IMR-90 (cell line): Measurements from ENCODE around the gene CAPN5. TPM values are rescaled to one million over a fixed set of nuclear protein-coding genes. Genes with fewer than 3 reads are reported as not detected.

Experiments used
- ATAC-seq: fragments of 200-7000 bp; cut with Tn5 transposase; 2 replicates; pipeline ENCODE4 v1.9.1; 2020; ENCODE audit warnings: low read depth, mild to moderate bottlenecking, moderate library complexity
- BruUV-seq: library from RNA; stranded (reverse); fragments of 400-500 nt; replicated peaks from 2 replicates; lab custom pipeline; 2021; lab: Mats Ljungman, UMichigan
- CTCF ChIA-PET: fragments of 300-600 bp; formaldehyde crosslinking; extraction: SDS; loops from one replicate; lab custom pipeline; 2021; ENCODE audit warnings: antibody characterized with exemption; lab: Yijun Ruan, JAX
- POLR2A ChIA-PET: fragments of 300-600 bp; sonication (Branson Sonifier 250); formaldehyde crosslinking; loops from one replicate; lab custom pipeline; 2022; ENCODE audit warnings: antibody characterized with exemption; ENCODE audit not compliant: unreplicated experiment; lab: Charles Lee
- DNase-seq: peaks from one replicate; pipeline ENCODE4 v3.0.0; 2013
- H2AFZ ChIP-seq: replicated peaks from 2 replicates; pipeline ENCODE3; 2013; ENCODE audit warnings: low read length, mild to moderate bottlenecking; ENCODE audit not compliant: poor library complexity
- H2AK5ac ChIP-seq: 2 replicates; pipeline ENCODE4 v1.6.1; 2013; ENCODE audit warnings: low read depth, low read length, inconsistent platforms
- H2AK9ac ChIP-seq: replicated peaks from 2 replicates; pipeline ENCODE3; 2013; ENCODE audit warnings: mild to moderate bottlenecking, low read depth, low read length, moderate library complexity; ENCODE audit not compliant: poor library complexity
- H2BK120ac ChIP-seq: 2 replicates; pipeline ENCODE4 v1.6.1; 2013; ENCODE audit warnings: low read depth, low read length, inconsistent platforms
- H2BK15ac ChIP-seq: 3 replicates; pipeline ENCODE4 v1.6.1; 2013; ENCODE audit warnings: low read depth, low read length, inconsistent platforms
- H2BK20ac ChIP-seq: 2 replicates; pipeline ENCODE4 v1.6.1; 2013; ENCODE audit warnings: low read depth, mild to moderate bottlenecking, inconsistent platforms, low read length, moderate library complexity
- H2BK5ac ChIP-seq: 2 replicates; pipeline ENCODE4 v1.6.1; 2013; ENCODE audit warnings: mild to moderate bottlenecking, low read depth, low read length, inconsistent platforms; ENCODE audit not compliant: poor library complexity, severe bottlenecking
- H3K14ac ChIP-seq: replicated peaks from 2 replicates; pipeline ENCODE4 v1.6.1; 2013; ENCODE audit warnings: low read depth, low read length, inconsistent platforms
- H3K18ac ChIP-seq: 2 replicates; pipeline ENCODE4 v1.6.1; 2013; ENCODE audit warnings: low read depth, low read length, control low read depth
- H3K23ac ChIP-seq: 2 replicates; pipeline ENCODE4 v1.6.1; 2013; ENCODE audit warnings: low read depth, low read length, inconsistent platforms
- H3K27ac ChIP-seq: 2 replicates; pipeline ENCODE4 v1.5.1; 2013; ENCODE audit warnings: mild to moderate bottlenecking, control low read depth, low read length; ENCODE audit not compliant: insufficient read depth
- H3K27me3 ChIP-seq: 2 replicates; pipeline ENCODE4 v1.6.1; 2013; ENCODE audit warnings: low read length; ENCODE audit not compliant: control insufficient read depth, insufficient read depth
- H3K36me3 ChIP-seq: 2 replicates; pipeline ENCODE4 v1.6.1; 2013; ENCODE audit warnings: low read length, mixed read lengths; ENCODE audit not compliant: control insufficient read depth, insufficient read depth
- H3K4ac ChIP-seq: 2 replicates; pipeline ENCODE4 v1.6.1; 2013; ENCODE audit warnings: low read depth, low read length, inconsistent platforms
- H3K4me1 ChIP-seq: 2 replicates; pipeline ENCODE4 v1.6.1; 2013; ENCODE audit warnings: low read length, mixed read lengths; ENCODE audit not compliant: control insufficient read depth, insufficient read depth
- H3K4me2 ChIP-seq: 2 replicates; pipeline ENCODE4 v1.6.1; 2013; ENCODE audit warnings: low read depth, mild to moderate bottlenecking, control low read depth, low read length, moderate library complexity
- H3K4me3 ChIP-seq: 2 replicates; pipeline ENCODE4 v1.5.1; 2013; ENCODE audit warnings: low read depth, mild to moderate bottlenecking, control low read depth, low read length, moderate library complexity; ENCODE audit not compliant: insufficient read depth
- H3K56ac ChIP-seq: 2 replicates; pipeline ENCODE4 v1.6.1; 2013; ENCODE audit warnings: low read length, inconsistent platforms; ENCODE audit not compliant: insufficient read depth; ENCODE audit errors: extremely low read depth
- H3K79me1 ChIP-seq, 2 experiments: 2 replicates each; pipeline ENCODE4 v1.6.1; 2013; ENCODE audit warnings: low read length in 2 of 2, inconsistent platforms in 1 of 2, low read depth in 1 of 2
- H3K9ac ChIP-seq: 2 replicates; pipeline ENCODE4 v1.6.1; 2013; ENCODE audit warnings: low read depth, low read length, control low read depth
- H3K9me1 ChIP-seq: 2 replicates; pipeline ENCODE4 v1.6.1; 2013; ENCODE audit warnings: low read length, inconsistent platforms; ENCODE audit not compliant: insufficient read depth
- H3K9me3 ChIP-seq: 2 replicates; pipeline ENCODE4 v1.6.1; 2013; ENCODE audit warnings: low read length; ENCODE audit not compliant: control insufficient read depth, insufficient read depth
- H4K20me1 ChIP-seq: 2 replicates; pipeline ENCODE4 v1.6.1; 2013; ENCODE audit warnings: low read length, inconsistent platforms; ENCODE audit not compliant: insufficient read depth
- H4K5ac ChIP-seq: 2 replicates; pipeline ENCODE4 v1.6.1; 2013; ENCODE audit warnings: mild to moderate bottlenecking, low read depth, low read length, control low read depth
- H4K8ac ChIP-seq, 2 experiments: 2 replicates each; pipeline ENCODE4 v1.6.1; 2013; ENCODE audit warnings: low read depth in 2 of 2, low read length in 2 of 2, control low read depth in 1 of 2, inconsistent platforms in 1 of 2
- H4K91ac ChIP-seq: 2 replicates; pipeline ENCODE4 v1.6.1; 2013; ENCODE audit warnings: low read depth, low read length, inconsistent platforms; ENCODE audit not compliant: insufficient read depth
- BHLHE40 ChIP-seq: fragments of 150-350 bp; IDR thresholded peaks from 2 replicates; pipeline ENCODE4 v1.6.1; 2016; ENCODE audit warnings: mild to moderate bottlenecking, low read depth, low read length
- CEBPB ChIP-seq: IDR thresholded peaks from 2 replicates; pipeline ENCODE4 v1.6.1; 2012; ENCODE audit warnings: low read depth, low read length, improper control_type of control experiment
- CHD1 ChIP-seq: IDR thresholded peaks from 2 replicates; pipeline ENCODE4 v1.6.1; 2012; ENCODE audit warnings: low read depth, low read length, improper control_type of control experiment
- FOS ChIP-seq: fragments of 150-350 bp; IDR thresholded peaks from 2 replicates; pipeline ENCODE4 v1.6.1; 2016; ENCODE audit warnings: low read depth, low read length
- MAFK ChIP-seq: IDR thresholded peaks from 2 replicates; pipeline ENCODE4 v1.6.1; 2012; ENCODE audit warnings: low read depth, low read length, improper control_type of control experiment
- MAZ ChIP-seq: IDR thresholded peaks from 2 replicates; pipeline ENCODE4 v1.6.1; 2012; ENCODE audit warnings: low read depth, mild to moderate bottlenecking, low read length, improper control_type of control experiment, moderate library complexity, borderline replicate concordance
- MXI1 ChIP-seq: IDR thresholded peaks from 2 replicates; pipeline ENCODE4 v1.6.1; 2012; ENCODE audit warnings: low read depth, mild to moderate bottlenecking, low read length, moderate library complexity, borderline replicate concordance
- NFE2L2 ChIP-seq: fragments of 150-350 bp; IDR thresholded peaks from 2 replicates; pipeline ENCODE4 v1.6.1; 2016; ENCODE audit warnings: low read depth, mild to moderate bottlenecking, low read length
- POLR2A ChIP-seq: IDR thresholded peaks from 2 replicates; pipeline ENCODE4 v1.6.1; 2012; ENCODE audit warnings: mild to moderate bottlenecking, low read depth, low read length
- RAD21 ChIP-seq: IDR thresholded peaks from 2 replicates; pipeline ENCODE4 v1.6.1; 2012; ENCODE audit warnings: low read length, improper control_type of control experiment
- RCOR1 ChIP-seq: IDR thresholded peaks from 2 replicates; pipeline ENCODE4 v1.6.1; 2012; ENCODE audit warnings: mild to moderate bottlenecking, low read length, improper control_type of control experiment; ENCODE audit not compliant: insufficient replicate concordance
- RFX5 ChIP-seq: IDR thresholded peaks from 2 replicates; pipeline ENCODE4 v1.8.0; 2012; ENCODE audit warnings: low read depth, mild to moderate bottlenecking, low read length, moderate library complexity
- SMC3 ChIP-seq: fragments of 150-350 bp; IDR thresholded peaks from 2 replicates; pipeline ENCODE4 v1.6.1; 2016; ENCODE audit warnings: low read depth, mild to moderate bottlenecking, antibody characterized with exemption, low read length, moderate library complexity
- WGBS, 2 experiments: methylation state at CpG; one replicate each; pipeline versions ENCODE4 v1.1.5 to v1.1.7; 2013; ENCODE audit warnings: missing lambda C conversion rate in 2 of 2; ENCODE audit not compliant: insufficient read length in 1 of 2; ENCODE audit errors: extremely low coverage in 2 of 2; 5-methylcytosine and 5-hydroxymethylcytosine counted together
- dilution Hi-C: fragments of 300-500 bp; cut with HindIII; formaldehyde crosslinking; loops from one replicate; pipeline ENCODE4 v1.14.3; 2018; ENCODE audit warnings: low sequenced_read_pairs; ENCODE audit not compliant: unreplicated experiment
- in situ Hi-C: fragments of 300-500 bp; cut with MboI; formaldehyde crosslinking; loops from 3 replicates; pipeline ENCODE4 v1.14.3; 2019; ENCODE audit warnings: low sequenced_read_pairs, inconsistent platforms, mixed read lengths
- intact Hi-C: fragments of 100-400 bp; cut with micrococcal nuclease; formaldehyde crosslinking; loops from 2 replicates; pipeline ENCODE4 v1.10.0; 2022
- polyA plus RNA-seq, 3 experiments: library from polyadenylated mRNA; depleted of rRNA; stranded (reverse); fragments of >200 nt; gene quantifications; 2 replicates each; pipeline ENCODE4 v1.2.3, GENCODE V29; 2012; ENCODE audit warnings: low replicate concordance in 1 of 3
- total RNA-seq: library from RNA; depleted of rRNA; stranded (reverse); fragments of >200 nt; gene quantifications from 2 replicates; pipeline ENCODE4 v1.2.3, GENCODE V29; 2012
- TF ChIP-seq, protein P1 (sequence below): fragments of 150-350 bp; IDR thresholded peaks from 2 replicates; pipeline ENCODE4 v1.6.1; 2017; ENCODE audit warnings: mild to moderate bottlenecking, antibody characterized with exemption, low read length, low read depth
- TF ChIP-seq, protein P2 (sequence below): fragments of 150-350 bp; IDR thresholded peaks from 2 replicates; pipeline ENCODE4 v1.6.1; 2016; ENCODE audit warnings: low read depth, mild to moderate bottlenecking, low read length, moderate library complexity, borderline replicate concordance
- TF ChIP-seq, protein P3 (sequence below): conservative IDR thresholded peaks from 2 replicates; pipeline ENCODE4 v1.5.1; 2012; ENCODE audit warnings: mild to moderate bottlenecking, low read depth, low read length, improper control_type of control experiment

Gene CAPN5
- total and polyA plus RNA-seq, 2 of the 4 experiments (the other 2 are of a cell fraction), result 8.1 to 24.0 TPM

DNA sequence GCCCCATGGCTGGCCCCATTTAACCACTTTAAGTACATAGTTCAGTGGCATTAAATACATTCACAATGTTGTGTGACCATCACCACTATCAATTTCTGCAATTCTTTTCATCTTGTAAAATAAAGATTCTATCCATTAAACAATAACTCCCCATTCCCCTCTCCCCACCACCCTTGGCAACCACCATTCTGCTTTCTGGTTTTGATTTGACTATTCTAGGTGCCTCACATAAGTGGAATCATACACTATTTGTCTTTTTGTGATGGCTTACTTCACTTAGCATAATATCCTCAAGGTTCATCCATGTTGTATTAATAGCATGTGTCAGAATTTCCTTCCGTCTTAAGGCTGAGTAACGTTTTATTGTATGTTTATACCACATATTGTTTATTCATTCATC, 68.3 kb downstream of the CAPN5 start:
- in situ Hi-C loops, result no loop called here
- H3K23ac ChIP-seq, result no peak overlapping the region
- ATAC-seq (no peak), DNase-seq (no peak)
- H2AK5ac ChIP-seq, result no peak overlapping the region
- H3K79me1 ChIP-seq, result no peaks in the 10 kb centered on the region
- intact Hi-C loops, result no loop called here
- H3K56ac ChIP-seq, result no peak overlapping the region
- ChIA-PET POLR2A (no interaction called here), CTCF (no interaction called here)
- BruUV-seq, result no TSS peak
- H4K20me1 ChIP-seq, result no peaks in the 10 kb centered on the region
- no peak overlapping the region for H4K5ac ChIP-seq
- H2AK9ac ChIP-seq, result no peak overlapping the region
- no peak overlapping the region for H2BK15ac ChIP-seq
- no peak overlapping the region for H3K14ac ChIP-seq
- no peak overlapping the region for H2BK5ac ChIP-seq
- no peak overlapping the region for H2AFZ ChIP-seq
- peaks cover 5% of the 10 kb centered on the region; the same call in 1 of the 2 replicates for H3K27me3 ChIP-seq
- dilution Hi-C loops, result no loop called here
- no peaks in the 10 kb centered on the region for H3K9me1 ChIP-seq
- no peak overlapping the region for H2BK20ac ChIP-seq
- H4K8ac ChIP-seq, result no peak overlapping the region
- H3K27ac ChIP-seq, result no peak overlapping the region
- no peak overlapping the region for H3K4ac ChIP-seq
- H3K4me1 ChIP-seq, result peaks cover 4% of the 10 kb centered on the region; the same call in 1 of the 2 replicates
- H2BK120ac ChIP-seq, result no peak overlapping the region
- no CpG with 5 or more reads among the region's 2 CpGs for WGBS, 2 experiments
- no peak for TF ChIP-seq RCOR1
- no peak for TF ChIP-seq CHD1
- TF ChIP-seq NFE2L2, result no peak
- TF ChIP-seq FOS, result no peak
- no peak for TF ChIP-seq BHLHE40
- no peak for TF ChIP-seq MXI1
- TF ChIP-seq, protein P1, sequence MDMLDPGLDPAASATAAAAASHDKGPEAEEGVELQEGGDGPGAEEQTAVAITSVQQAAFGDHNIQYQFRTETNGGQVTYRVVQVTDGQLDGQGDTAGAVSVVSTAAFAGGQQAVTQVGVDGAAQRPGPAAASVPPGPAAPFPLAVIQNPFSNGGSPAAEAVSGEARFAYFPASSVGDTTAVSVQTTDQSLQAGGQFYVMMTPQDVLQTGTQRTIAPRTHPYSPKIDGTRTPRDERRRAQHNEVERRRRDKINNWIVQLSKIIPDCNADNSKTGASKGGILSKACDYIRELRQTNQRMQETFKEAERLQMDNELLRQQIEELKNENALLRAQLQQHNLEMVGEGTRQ, result no peak
- TF ChIP-seq, protein P2, sequence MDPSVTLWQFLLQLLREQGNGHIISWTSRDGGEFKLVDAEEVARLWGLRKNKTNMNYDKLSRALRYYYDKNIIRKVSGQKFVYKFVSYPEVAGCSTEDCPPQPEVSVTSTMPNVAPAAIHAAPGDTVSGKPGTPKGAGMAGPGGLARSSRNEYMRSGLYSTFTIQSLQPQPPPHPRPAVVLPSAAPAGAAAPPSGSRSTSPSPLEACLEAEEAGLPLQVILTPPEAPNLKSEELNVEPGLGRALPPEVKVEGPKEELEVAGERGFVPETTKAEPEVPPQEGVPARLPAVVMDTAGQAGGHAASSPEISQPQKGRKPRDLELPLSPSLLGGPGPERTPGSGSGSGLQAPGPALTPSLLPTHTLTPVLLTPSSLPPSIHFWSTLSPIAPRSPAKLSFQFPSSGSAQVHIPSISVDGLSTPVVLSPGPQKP, result no peak
- no peak for TF ChIP-seq RAD21
- TF ChIP-seq POLR2A, result no peak
- no peak for TF ChIP-seq RFX5
- TF ChIP-seq MAFK, result no peak
- TF ChIP-seq CEBPB, result no peak
- no peak for TF ChIP-seq MAZ
- no peak for TF ChIP-seq SMC3
- TF ChIP-seq, protein P3, sequence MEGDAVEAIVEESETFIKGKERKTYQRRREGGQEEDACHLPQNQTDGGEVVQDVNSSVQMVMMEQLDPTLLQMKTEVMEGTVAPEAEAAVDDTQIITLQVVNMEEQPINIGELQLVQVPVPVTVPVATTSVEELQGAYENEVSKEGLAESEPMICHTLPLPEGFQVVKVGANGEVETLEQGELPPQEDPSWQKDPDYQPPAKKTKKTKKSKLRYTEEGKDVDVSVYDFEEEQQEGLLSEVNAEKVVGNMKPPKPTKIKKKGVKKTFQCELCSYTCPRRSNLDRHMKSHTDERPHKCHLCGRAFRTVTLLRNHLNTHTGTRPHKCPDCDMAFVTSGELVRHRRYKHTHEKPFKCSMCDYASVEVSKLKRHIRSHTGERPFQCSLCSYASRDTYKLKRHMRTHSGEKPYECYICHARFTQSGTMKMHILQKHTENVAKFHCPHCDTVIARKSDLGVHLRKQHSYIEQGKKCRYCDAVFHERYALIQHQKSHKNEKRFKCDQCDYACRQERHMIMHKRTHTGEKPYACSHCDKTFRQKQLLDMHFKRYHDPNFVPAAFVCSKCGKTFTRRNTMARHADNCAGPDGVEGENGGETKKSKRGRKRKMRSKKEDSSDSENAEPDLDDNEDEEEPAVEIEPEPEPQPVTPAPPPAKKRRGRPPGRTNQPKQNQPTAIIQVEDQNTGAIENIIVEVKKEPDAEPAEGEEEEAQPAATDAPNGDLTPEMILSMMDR, result no peak
- no peaks in the 10 kb centered on the region for H3K36me3 ChIP-seq
- no peak overlapping the region for H3K4me2 ChIP-seq
- no peaks in the 10 kb centered on the region for H3K9me3 ChIP-seq
- no peak overlapping the region for H4K91ac ChIP-seq
- no peak overlapping the region for H3K18ac ChIP-seq
- H3K4me3 ChIP-seq, result no peak overlapping the region
- H3K9ac ChIP-seq, result no peak overlapping the region
